ENCODE measurements around the gene EPB41L1. TPM values are rescaled to one million over a fixed set of nuclear protein-coding genes. Genes with fewer than 3 reads are reported as not detected.

Gene EPB41L1
- total RNA-seq, 1 experiment from 2014 or later: 38.7 TPM

DNA sequence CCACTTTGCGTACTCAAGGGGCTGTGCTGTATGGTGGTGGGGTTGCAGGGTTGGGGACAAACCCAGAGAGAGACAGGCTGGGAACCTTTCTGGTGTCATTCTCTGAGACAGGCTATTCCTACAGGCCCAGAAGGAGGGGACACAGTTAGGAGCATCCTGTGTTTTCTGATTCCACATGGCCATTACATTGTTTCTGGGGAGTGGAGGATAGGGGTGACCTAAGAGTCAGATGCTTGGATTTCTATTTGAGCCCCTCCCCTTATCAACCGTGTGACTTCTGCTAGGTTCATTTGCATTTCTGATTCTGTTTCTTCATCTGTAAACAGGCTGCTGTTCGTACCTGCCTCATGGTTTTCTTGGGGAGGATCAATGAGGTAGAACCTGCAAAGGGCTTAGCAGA, 29.4 kb upstream of the EPB41L1 start:
- no peaks in the 10 kb centered on the region for H3K9me3 Mint-ChIP-seq
- DNase-seq (ENCODE audit: low spot score) (no peak), ATAC-seq (no peak)
- H3K27ac Mint-ChIP-seq: no peak overlapping the region
- H3K4me3 Mint-ChIP-seq: no peak overlapping the region
- TF ChIP-seq MAX (CRISPR knock-in tag; IDR thresholded peaks at IDR 0.05): no peak
- TF ChIP-seq, protein P1, sequence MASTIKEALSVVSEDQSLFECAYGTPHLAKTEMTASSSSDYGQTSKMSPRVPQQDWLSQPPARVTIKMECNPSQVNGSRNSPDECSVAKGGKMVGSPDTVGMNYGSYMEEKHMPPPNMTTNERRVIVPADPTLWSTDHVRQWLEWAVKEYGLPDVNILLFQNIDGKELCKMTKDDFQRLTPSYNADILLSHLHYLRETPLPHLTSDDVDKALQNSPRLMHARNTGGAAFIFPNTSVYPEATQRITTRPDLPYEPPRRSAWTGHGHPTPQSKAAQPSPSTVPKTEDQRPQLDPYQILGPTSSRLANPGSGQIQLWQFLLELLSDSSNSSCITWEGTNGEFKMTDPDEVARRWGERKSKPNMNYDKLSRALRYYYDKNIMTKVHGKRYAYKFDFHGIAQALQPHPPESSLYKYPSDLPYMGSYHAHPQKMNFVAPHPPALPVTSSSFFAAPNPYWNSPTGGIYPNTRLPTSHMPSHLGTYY (CRISPR knock-in tag; IDR thresholded peaks at IDR 0.05): no peak
- TF ChIP-seq ZBTB43 (CRISPR knock-in tag; IDR thresholded peaks at IDR 0.05): no peak
- TF ChIP-seq ZNF138 (CRISPR knock-in tag; conservative IDR thresholded peaks at IDR 0.05): no peak
- TF ChIP-seq GRHL2 (CRISPR knock-in tag; IDR thresholded peaks at IDR 0.05; ENCODE audit: insufficient replicate concordance, severe bottlenecking): no peak
- TF ChIP-seq JUN (CRISPR knock-in tag; IDR thresholded peaks at IDR 0.05): no peak
- TF ChIP-seq FOXP1 (CRISPR knock-in tag; IDR thresholded peaks at IDR 0.05; ENCODE audit: borderline replicate concordance): no peak
- TF ChIP-seq GTF2I (CRISPR knock-in tag; conservative IDR thresholded peaks at IDR 0.05): no peak
- TF ChIP-seq TEAD1 (CRISPR knock-in tag; IDR thresholded peaks at IDR 0.05): no peak
- no peak for TF ChIP-seq KAT7 (CRISPR knock-in tag; IDR thresholded peaks at IDR 0.05; ENCODE audit: borderline replicate concordance)
- no peak for TF ChIP-seq STAT6 (CRISPR knock-in tag; conservative IDR thresholded peaks at IDR 0.05; ENCODE audit: low read depth)
- TF ChIP-seq NFE2L1 (CRISPR knock-in tag; IDR thresholded peaks at IDR 0.05): no peak
- TF ChIP-seq FOXP4 (CRISPR knock-in tag; IDR thresholded peaks at IDR 0.05): no peak
- no peak for TF ChIP-seq NR1H2 (CRISPR knock-in tag; IDR thresholded peaks at IDR 0.05)
- TF ChIP-seq, protein P2, sequence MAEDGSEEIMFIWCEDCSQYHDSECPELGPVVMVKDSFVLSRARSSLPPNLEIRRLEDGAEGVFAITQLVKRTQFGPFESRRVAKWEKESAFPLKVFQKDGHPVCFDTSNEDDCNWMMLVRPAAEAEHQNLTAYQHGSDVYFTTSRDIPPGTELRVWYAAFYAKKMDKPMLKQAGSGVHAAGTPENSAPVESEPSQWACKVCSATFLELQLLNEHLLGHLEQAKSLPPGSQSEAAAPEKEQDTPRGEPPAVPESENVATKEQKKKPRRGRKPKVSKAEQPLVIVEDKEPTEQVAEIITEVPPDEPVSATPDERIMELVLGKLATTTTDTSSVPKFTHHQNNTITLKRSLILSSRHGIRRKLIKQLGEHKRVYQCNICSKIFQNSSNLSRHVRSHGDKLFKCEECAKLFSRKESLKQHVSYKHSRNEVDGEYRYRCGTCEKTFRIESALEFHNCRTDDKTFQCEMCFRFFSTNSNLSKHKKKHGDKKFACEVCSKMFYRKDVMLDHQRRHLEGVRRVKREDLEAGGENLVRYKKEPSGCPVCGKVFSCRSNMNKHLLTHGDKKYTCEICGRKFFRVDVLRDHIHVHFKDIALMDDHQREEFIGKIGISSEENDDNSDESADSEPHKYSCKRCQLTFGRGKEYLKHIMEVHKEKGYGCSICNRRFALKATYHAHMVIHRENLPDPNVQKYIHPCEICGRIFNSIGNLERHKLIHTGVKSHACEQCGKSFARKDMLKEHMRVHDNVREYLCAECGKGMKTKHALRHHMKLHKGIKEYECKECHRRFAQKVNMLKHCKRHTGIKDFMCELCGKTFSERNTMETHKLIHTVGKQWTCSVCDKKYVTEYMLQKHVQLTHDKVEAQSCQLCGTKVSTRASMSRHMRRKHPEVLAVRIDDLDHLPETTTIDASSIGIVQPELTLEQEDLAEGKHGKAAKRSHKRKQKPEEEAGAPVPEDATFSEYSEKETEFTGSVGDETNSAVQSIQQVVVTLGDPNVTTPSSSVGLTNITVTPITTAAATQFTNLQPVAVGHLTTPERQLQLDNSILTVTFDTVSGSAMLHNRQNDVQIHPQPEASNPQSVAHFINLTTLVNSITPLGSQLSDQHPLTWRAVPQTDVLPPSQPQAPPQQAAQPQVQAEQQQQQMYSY (CRISPR knock-in tag; IDR thresholded peaks at IDR 0.05): no peak
- no peak for TF ChIP-seq MLX (CRISPR knock-in tag; IDR thresholded peaks at IDR 0.05)
- H3K4me1 Mint-ChIP-seq: peaks cover 10% of the 10 kb centered on the region; the same call in 1 of the 2 replicates
- ChIA-PET CTCF (interaction anchor here (1.6 to 2.7 kb wide), 2 partner anchors 31 to 134 kb away, joined by 5 to 10 read pairs; no protein-coding TSS in a partner anchor), POLR2A (no interaction called here)
- no peaks in the 10 kb centered on the region for H3K36me3 Mint-ChIP-seq
- H3K27me3 Mint-ChIP-seq (ENCODE audit: low read depth): no peaks in the 10 kb centered on the region
